ENCODE data around the gene TMEM61.
"Not testable (repeated sequence)": the region's sequence is repeated elsewhere in the genome, so short reads cannot be mapped to it uniquely, and the experiment has no call there.

Gene TMEM61

GRCh38 chr1:54980528-54981241 lies at the start of gene TMEM61:
Gene TMEM61, plus strand, starts transcription at chr1:54980628. Its CDS starts 438 bp downstream, at chr1:54981066.
- DNase-seq, result no peak

- DNase-seq, result no peak
Measured at GRCh38 chr1:54931275-54931840, 49.1 kb upstream of the TMEM61 start.

GRCh38 chr1:54934081-54934480 lies 46.3 kb upstream of the TMEM61 start:
- DNase-seq, result not testable (repeated sequence)

- DNase-seq, result no peak
Measured at GRCh38 chr1:54934869-54935268, 45.6 kb upstream of the TMEM61 start.

GRCh38 chr1:54936791-54937190 lies 43.6 kb upstream of the TMEM61 start:
- no peak for DNase-seq

GRCh38 chr1:54937469-54937868 lies 43.0 kb upstream of the TMEM61 start:
- DNase-seq, result no peak

GRCh38 chr1:54938955-54939354 lies 41.5 kb upstream of the TMEM61 start:
- not testable (repeated sequence) for DNase-seq

- DNase-seq, result no peak
Measured at GRCh38 chr1:54940042-54940441, 40.4 kb upstream of the TMEM61 start.

- no peak for DNase-seq
Measured at GRCh38 chr1:54942976-54943375, 37.5 kb upstream of the TMEM61 start.

GRCh38 chr1:54944610-54945392 lies 35.6 kb upstream of the TMEM61 start:
- DNase-seq, result peak; percentile 70

- no peak for DNase-seq
Measured at GRCh38 chr1:54945393-54945936, 35.0 kb upstream of the TMEM61 start.

- no peak for DNase-seq
Measured at GRCh38 chr1:54947540-54947939, 32.9 kb upstream of the TMEM61 start.

GRCh38 chr1:54949053-54949452 lies 31.4 kb upstream of the TMEM61 start:
- no peak for DNase-seq

GRCh38 chr1:54950006-54950368 lies 30.4 kb upstream of the TMEM61 start:
- peak; percentile 71 for DNase-seq

- DNase-seq, result peak; percentile 71
Measured at GRCh38 chr1:54950369-54951163, 29.9 kb upstream of the TMEM61 start.

- no peak for DNase-seq
Measured at GRCh38 chr1:54951810-54952226, 28.6 kb upstream of the TMEM61 start.

- DNase-seq, result no peak
Measured at GRCh38 chr1:54952950-54953718, 27.3 kb upstream of the TMEM61 start.

GRCh38 chr1:54953846-54954245 lies 26.6 kb upstream of the TMEM61 start:
- no peak for DNase-seq

- no peak for DNase-seq
Measured at GRCh38 chr1:54955359-54955758, 25.1 kb upstream of the TMEM61 start.

- no peak for DNase-seq
Measured at GRCh38 chr1:54956726-54957125, 23.7 kb upstream of the TMEM61 start.

GRCh38 chr1:54959241-54959640 lies 21.2 kb upstream of the TMEM61 start:
- no peak for DNase-seq

All from SHP77 treated with DMSO at 0.1 percent for 48 hours (cell line).